SK-N-SH treated with all-trans-retinoic acid at 6 μM for 48 hours (cell line): ENCODE data around the gene CASKIN1.

ENCODE experiments used
- ESRRG ChIP-seq: fragments of 250-450 bp; sonication (Bioruptor Pico); IDR thresholded peaks from 2 replicates; pipeline ENCODE4 v1.6.1; 2021; ENCODE audit warnings: mild to moderate bottlenecking
- GLIS3 ChIP-seq: fragments of 250-450 bp; sonication (Bioruptor Pico); IDR thresholded peaks from 2 replicates; pipeline ENCODE4 v1.5.0; 2020; ENCODE audit warnings: mild to moderate bottlenecking, moderate library complexity
- OSR1 ChIP-seq: fragments of 250-450 bp; sonication (Bioruptor Pico); IDR thresholded peaks from 2 replicates; pipeline ENCODE4 v1.8.0; 2022; ENCODE audit warnings: moderate library complexity, mild to moderate bottlenecking, inconsistent platforms
- ZC3H10 ChIP-seq: fragments of 250-450 bp; sonication (Bioruptor Pico); IDR thresholded peaks from 2 replicates; pipeline ENCODE4 v1.5.1; 2021; ENCODE audit warnings: mild to moderate bottlenecking, moderate library complexity
- TF ChIP-seq, protein P1 (sequence below): fragments of 250-450 bp; sonication (Bioruptor Pico); IDR thresholded peaks from 2 replicates; pipeline ENCODE4 v1.8.0; 2020; ENCODE audit warnings: mild to moderate bottlenecking, moderate library complexity, borderline replicate concordance

- TF ChIP-seq ZC3H10 (CRISPR knock-in tag) (no peak), ESRRG (CRISPR knock-in tag) (no peak), GLIS3 (no peak), OSR1 (CRISPR knock-in tag) (no peak)
- TF ChIP-seq, protein P1, sequence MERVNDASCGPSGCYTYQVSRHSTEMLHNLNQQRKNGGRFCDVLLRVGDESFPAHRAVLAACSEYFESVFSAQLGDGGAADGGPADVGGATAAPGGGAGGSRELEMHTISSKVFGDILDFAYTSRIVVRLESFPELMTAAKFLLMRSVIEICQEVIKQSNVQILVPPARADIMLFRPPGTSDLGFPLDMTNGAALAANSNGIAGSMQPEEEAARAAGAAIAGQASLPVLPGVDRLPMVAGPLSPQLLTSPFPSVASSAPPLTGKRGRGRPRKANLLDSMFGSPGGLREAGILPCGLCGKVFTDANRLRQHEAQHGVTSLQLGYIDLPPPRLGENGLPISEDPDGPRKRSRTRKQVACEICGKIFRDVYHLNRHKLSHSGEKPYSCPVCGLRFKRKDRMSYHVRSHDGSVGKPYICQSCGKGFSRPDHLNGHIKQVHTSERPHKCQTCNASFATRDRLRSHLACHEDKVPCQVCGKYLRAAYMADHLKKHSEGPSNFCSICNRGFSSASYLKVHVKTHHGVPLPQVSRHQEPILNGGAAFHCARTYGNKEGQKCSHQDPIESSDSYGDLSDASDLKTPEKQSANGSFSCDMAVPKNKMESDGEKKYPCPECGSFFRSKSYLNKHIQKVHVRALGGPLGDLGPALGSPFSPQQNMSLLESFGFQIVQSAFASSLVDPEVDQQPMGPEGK, result no peak
These were observed 34.0 kb upstream of the CASKIN1 start for GRCh38 chr16:2230376-2230775.
